Fibroblast of skin of left biceps (primary cell): ENCODE results near the gene DNAJC12.
"Not testable (repeated sequence)": the region's sequence is repeated elsewhere in the genome, so short reads cannot be mapped to it uniquely, and the experiment has no call there.

Experiments
- DNase-seq, 2 experiments: peaks; one replicate each; pipeline ENCODE4 v3.0.0-alpha.2; 2013; ENCODE audit warnings: low read depth in 2 of 2

The DNAJC12 gene

DNA sequence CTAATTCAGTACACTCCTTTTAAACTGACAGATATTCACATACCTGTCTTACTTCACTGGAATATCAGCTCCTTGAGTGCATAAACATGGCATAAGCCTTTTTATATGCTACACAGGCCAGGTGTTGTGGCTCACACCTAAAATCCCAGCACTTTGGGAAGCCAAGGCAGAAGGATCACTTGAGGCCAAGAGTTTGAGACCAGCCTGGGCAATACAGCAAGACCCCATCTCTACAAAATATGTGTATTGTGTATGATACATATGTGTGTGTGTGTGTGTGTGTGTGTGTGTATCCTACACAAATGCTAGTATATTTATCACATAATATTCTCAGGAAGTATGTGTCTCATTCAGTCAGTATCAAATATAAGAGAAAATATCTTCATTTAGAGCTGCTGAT is 45.3 kb downstream of the DNAJC12 start:
- DNase-seq: no peak

DNA sequence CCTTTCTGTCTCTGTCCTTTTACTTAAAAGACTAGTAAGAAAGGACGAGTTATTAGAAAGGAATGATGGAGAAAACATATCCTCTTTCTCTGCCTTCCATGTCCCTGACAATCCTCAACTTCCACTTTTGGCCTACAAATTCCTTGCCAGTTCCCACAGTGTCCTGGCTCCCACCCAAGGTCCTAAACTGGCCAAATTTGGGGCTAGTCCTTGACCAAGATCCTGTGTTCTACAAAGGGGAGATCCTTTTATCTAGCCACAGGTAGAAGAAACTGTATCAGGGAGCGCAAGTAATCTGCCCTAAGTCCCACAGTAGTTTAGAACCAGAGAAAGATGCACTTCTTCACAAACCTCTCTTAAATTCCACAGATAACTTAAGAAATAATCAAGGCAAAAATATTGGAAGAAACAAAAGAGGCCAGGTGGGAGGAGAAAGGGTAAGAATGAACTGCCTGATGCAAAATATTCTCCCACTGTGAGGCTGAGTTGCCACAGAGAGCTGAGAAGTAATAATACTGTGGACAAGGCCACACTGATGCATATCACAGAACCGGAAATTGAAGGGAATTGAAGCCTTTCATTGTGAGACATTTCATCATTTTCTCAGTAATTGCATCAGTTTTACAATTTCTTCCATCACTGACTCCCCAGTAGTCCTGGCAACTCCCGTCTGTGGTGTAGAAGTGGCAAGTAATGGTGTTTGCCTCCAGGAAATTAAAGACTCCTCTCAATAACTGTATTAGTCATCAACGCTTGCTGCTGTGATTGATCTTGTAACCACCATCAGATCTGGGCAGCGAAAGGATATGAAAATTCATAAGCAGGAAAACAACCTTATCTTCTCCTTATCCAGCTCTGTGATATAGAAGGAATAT is 47.2 kb downstream of the DNAJC12 start:
- peak; percentile 51 to 57 for DNase-seq

DNA sequence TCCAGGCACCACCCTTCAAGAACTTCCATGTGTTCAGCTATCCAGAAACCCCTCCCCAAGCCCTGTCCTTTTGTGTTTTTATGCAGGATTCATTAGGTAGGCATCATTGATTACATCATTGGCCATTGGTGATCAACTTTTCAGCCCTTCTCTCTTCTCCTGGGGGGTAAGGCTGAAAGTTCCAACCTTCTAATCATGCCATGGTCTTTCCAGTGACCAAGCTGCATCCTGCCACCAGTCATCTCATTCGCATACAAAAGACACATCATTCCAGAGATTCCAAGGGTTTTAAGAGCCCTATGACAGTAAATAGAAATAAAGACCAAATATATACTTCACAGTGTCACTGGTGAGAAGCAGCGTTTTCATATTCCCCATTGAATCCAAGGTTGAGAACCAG is 48.2 kb downstream of the DNAJC12 start:
- DNase-seq: no peak

DNA sequence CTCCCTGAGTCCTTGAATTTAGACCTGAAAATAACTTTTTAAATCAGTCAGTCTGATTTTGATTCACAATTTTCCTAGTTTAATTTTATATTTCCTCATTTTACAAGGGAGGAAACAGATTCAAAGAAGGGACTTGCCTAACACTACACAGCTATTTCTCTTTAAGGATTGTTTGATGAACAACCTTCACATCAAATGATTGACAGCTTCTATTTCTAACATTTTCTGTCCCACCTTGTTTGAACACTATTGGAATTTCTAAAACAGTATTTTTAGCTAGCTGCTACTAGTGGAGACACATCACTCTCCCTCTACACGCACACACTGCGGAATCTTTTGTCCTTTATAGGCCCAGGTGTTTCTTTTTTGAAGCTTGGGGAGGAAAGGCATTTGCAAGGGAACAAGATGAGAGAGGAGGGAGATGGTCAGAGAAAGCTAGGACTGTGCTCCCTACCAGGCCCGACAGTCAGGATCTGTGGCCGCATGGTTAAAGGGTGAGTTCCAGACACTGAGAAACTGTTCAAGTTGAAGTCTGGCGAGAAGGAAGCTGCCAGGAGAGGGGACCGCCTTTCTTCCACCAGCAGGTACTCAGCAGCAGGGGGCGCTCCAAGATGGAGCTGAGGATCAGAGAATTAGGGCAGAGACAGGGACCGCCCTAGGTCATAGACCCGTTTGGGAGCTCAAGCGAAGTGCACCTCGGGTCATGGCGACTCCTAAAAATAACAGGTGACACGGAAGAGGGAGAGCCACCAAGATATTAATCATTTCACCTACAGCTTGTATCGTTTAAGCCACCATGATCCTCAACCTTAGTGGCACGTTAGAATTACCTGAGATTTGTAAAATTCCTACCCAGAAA is 49.7 kb downstream of the DNAJC12 start:
- no peak for DNase-seq

DNA sequence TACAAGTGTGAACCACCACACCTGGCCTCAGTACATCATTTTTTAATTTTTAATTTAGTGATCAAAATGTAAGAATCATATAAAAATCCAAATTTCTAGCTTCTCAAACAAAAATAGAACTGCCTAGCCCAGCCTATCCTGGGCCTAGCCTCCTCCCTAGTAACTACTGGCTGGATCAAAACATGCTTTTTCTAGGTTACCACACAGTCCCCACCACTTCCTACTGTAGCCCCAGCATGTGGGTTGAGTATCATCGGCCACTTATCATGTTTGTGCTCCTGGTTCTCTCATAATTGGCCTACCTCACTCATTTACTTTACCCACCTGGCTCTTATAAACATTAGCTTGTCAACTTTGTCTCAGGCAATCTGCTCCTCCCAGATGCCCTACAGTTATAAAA is 52.9 kb downstream of the DNAJC12 start:
- DNase-seq: no peak

DNA sequence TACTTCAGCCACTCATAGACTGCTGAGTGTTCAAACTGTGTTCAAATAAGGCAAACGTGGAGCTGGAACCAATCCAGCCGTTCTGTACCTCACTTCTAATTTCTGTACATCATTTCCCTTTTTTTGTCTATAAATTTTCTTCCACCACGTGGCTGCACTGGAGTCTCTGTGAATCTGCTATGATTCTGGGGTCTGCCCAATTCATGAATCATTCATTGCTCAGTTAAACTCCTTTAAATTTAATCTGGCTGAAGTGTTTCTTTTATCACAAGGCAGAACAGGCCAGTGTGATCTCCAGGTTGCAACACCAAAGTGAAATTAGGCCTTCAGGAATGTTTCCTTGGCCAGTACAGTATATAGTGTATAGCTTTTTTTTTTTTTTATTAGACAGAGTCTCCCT is 53.5 kb downstream of the DNAJC12 start:
- DNase-seq: no peak

DNA sequence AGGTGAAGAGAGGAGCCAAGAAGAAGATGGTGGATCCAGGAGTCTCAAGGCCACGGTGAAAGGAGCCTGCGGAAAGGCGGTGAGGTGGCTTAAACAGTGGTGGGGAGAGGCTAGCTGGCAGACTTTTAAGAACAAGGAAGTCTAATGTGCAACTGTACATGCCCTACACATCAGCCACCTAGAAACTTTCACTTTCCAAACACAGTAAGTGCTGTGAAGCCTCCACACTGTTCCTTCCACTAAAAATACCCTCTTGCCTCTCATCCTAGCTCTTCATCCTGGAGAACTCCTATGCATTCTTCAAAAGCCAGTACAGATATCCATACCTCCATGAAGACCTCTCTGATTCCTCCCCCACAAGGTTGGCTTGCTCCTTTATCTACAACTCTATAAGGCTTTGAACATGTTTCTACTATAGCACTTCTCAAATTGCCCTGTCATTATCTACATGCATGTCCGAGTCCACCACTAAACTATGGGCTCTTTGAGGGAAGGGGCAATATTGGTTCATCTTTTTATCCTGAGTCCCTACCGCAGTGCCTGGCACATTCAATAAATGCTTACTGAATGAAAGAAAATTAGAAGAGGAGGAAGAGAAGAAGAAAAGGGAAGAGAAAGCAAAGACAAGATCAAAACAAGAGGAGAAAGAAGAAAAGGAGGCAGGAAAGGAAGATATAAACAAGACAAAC is 54.2 kb downstream of the DNAJC12 start:
- no peak for DNase-seq

DNA sequence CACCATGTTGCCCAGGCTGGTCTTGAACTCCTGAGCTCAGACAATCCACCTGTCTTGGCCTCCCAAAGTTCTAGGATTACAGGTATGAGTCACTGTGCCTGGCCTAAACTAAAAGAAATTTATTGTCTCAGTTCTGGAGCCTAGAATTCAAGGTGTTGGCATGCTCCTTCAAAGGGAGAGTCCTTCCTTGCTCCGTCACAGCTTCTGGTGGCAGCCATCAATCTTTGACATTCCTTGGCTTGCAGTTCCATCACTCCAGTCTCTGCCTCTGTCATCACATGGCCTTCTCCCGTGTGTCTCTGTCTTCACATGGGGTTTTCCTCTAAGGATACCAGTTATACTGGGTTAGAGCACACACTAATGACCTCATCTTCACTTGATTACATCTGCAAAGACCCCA is 55.5 kb downstream of the DNAJC12 start:
- no peak for DNase-seq

DNA sequence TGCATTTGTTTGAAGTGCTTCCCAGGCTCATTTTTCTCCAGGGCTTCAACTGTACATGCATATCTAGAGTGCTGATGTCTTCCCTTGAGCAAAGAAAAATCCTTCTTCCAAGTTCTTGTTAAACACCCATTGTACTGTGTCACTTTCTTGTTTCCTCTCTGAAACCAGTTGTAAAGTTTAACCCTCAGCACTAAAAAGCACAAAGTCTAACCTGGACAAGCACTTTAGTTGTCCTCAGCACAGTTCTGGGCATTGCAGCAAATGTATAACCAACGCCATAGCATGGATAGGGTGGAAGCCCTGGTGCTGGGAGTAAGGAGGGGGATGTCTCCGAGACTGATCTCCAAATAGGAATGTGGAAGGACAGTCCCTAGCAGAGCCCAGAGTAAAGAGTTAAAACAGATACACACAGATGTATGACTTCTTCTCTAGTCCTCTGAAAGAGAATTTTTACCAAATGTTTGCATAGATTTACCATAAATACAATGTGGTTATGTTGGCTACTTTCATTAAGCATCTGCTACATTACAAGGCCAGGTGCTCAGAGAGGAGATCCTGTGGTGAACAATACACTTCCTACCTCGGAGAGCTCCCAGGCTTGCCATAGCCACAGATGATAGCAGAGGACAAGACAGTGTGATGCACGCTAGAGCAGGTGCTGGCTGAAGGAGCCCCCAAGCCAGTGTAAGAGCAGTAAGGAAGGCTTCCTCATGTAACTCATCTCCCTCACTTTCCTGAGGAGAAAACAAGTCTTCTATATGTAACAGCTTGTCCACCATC is 57.0 kb downstream of the DNAJC12 start:
- no peak for DNase-seq

DNA sequence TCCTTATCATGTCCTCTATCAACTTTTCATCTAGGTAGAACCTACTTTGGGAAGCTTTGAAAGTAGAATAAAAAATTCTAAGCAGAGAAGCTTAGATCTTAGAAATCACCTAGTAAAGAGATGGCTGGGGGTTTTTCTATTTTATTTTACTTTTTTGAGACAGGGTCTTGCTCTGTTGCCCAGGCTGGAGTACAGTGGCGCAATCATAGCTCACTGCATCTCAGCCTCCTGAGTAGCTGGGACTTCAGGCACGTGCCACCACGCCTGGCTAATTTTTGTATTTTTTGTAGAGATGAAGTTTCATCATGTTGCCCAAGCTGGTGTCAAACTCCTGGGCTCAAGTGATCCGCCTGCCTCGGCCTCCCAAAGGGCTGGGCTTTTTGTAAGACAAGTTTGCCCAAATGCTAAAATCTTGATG is 57.8 kb downstream of the DNAJC12 start:
- not testable (repeated sequence) for DNase-seq

DNA sequence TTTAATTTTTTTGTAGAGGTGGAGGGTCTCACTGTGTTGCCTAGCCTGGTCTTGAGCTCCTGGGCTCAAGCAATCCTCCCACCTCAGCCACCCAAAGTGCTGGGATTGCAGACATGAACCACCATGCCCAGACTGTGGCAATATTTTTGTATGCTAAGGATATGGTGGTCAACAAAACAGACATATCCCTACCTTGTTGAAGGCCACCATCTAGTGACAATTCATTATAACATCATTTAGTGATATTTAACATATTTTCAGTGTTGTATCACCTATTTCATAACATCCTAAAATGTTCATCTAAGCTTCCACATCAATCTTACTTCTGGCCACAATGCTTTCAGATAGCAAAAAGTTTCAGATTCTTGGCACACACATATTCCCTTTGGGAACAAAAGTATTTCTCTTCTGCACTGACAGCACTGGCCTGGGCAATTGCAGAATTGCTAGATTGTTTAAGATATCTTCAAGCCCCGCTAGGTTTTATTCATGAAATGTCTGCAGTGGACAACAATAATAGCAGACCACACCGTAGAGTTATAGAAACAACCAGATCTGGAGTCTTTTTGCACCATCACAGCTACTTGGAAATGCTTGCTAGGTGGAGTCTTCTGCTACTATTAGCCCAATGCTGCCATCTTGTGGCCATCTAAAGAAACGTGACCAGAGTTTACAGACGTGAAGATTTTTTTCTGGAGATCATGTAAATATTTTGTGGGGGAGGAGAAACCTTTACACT is 58.4 kb downstream of the DNAJC12 start:
- peak in 1 of 2 experiments; percentile 50 for DNase-seq

DNA sequence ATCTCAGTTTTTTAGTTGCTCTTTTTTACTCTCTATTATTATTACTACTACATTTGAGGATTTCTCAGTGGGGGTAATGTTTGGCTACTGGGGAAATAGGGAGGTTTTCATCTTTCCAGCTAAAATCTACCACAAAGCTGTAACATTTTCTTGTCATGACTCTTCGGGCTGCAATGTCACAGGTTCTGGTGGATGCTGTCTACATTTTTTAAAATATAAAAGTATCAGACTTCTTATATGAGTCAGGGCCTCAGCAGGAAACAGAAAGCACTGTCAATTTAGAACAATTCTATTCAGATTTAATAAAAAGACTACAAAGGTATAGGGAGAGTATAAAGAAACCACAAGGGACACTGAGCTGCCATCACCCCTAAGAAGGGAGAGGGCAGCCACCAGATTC is 61.6 kb downstream of the DNAJC12 start:
- no peak for DNase-seq

DNA sequence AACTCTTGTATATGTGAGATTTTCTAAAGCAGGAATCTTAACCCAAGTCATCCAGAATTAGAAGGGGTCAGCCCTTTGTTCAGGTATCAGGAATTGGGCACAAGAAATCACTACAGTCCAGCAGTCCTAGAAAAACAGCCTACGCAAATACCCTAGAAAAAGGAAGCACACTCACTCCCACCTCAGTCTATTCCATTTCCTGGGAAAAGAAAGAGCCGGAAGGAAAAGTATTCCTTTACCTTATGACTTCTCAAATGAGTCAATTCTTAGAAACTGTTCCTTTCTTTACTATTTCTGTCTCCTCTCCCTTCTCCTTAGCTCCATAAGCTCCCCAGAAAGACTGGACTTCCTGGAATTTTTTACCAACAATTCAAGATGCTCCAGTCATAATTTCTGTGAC is 62.7 kb downstream of the DNAJC12 start:
- no peak for DNase-seq

DNA sequence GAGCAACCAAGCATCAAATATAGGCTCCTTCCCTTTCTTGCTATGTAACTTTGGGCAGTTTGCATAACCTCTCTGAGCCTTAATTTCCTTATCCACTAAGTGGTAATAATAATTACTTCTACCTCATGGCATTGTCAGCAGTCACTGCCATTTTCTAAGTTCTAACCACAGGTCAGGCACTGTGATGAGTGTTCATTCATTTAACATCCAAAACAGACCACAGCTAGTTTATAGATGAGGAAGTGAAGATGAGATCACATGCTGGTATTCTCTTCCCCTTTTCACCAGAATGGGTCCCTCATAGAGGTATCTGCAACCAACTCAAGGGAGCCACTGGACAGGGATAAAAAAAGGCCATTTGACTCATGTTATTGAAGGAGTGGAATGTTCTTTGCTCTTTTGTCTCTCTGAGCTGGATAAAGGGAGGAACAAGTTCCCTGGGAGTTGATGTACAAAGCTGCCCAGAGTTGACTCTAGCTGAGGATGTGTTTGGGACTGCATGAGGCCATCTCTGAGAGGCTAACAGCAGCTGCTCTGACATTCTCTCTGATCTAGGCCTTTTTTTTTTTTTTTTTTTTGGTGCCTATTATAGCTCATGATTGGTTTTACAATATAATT is 65.0 kb downstream of the DNAJC12 start:
- DNase-seq: no peak

DNA sequence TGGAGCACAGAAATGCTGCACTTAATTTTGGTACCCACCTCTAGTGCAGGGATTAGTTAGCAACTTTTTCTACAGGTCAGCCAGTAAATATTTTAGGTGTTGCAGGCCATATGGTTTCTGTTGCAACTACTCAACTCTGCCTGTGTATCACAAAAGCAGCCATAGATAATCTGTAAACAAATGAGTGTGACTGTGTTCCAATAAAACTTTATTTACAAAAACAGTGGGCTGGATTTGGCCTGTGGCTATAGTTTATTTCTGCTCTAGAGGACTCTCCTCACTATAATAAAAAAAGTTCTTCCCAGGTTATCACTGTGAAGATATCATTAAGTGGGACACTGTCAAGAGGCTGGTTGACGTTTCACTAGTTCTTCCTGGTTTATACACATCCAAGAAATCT is 65.8 kb downstream of the DNAJC12 start:
- DNase-seq: no peak

DNA sequence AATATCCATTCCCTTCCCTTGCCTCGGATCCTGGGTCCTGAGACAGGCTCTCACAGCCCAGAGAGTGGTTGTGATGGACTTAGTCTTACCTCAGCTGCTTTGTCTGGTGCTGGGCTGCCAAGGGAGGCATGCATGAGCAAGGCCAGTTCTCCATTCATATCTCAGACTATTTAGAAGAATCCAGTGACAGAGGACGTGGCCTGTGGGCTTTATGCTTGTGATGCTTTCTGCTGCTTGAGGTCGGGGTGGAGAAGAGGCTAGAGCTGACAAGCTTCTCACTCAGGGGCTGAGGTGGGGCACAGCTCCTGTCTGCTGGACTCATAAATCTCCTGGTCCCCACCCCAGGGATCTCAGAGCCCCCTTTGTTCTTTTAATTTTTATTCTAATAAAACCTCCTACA is 66.8 kb downstream of the DNAJC12 start:
- DNase-seq: no peak

DNA sequence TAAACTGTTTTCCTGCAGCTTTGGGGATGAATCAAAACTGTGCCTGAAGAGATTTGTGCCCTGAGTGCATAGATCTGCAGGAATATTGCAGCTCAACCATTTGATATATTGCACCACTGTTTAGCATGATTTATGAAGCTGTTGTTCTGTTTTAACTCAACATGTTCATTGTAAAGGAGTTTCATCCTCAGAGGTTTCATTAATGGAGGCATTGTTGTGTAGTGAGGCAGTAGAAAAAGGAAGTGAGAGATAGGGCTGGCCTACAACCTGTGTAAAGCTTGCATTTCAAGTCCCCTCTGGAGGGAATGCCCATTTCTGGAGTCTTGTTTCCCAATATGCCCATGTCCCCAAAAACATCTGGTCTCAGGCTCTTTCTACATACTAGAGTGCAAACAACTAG is 67.5 kb downstream of the DNAJC12 start:
- DNase-seq: no peak

DNA sequence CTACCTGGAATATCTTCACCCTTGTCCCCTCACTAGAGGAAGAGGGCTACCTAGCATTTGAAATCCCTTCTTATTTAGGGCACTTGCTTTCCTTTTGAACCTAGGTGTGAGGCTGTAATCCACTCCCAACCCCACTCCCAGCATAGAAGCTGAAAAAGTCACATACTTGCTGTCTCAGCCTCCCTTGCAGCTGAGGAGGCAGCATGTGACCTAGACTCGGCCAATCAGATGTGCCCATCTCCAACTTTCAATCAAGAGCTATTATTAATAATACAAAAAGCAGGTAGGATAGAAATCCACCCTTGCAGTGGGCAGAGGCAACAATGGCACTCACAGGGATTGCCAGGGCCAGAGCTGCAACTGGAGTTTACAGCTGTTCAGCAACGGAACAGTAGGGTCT is 70.7 kb downstream of the DNAJC12 start:
- no peak for DNase-seq

DNA sequence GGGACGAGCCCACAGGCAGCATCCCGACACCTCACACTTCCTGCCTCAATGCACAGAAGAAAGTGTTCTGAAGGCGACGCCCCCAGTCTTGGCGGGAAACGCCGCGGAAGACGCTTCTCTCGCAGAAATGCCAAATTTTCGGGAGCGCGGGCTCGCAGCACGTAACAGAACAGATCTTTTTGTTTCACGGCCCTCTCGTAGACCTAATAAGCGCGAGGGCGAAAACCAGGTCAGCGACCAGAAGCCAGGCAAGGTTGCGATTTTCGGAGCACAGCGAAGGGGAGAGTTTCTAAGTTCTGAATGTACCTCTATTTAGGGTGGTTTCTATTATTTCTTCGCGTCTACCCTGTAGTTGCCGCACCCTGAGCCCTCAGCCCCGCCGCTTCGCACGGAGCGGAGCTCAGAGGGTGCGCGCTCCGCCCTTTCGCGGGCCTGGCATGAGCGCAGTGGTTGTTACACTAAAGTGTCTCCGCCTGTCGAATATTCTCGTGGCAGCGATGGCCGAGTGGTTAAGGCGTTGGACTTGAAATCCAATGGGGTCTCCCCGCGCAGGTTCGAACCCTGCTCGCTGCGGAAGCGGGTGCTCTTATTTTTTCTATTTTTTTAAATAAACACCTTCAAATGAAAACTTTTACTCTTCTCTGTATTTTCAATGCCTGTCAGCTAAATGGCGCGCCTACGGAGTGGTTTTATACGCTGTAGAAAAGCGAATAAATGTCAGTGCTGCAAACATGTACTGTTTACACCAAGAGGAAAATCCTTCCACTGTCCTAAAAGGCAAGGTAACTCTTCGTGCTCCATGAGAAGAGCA is 73.8 kb downstream of the DNAJC12 start:
- peak; percentile 82 to 83 for DNase-seq
